HepG2 (cell line): ENCODE results near the gene ZNF326. TPM values are rescaled to one million over a fixed set of nuclear protein-coding genes. Genes with fewer than 3 reads are reported as not detected.

Experiments used
- ATAC-seq: fragments of 200-7000 bp; cut with Tn5 transposase; 3 replicates; pipeline ENCODE4 v1.9.1; 2020; ENCODE audit warnings: mild to moderate bottlenecking, moderate library complexity
- BruUV-seq: library from RNA; stranded (reverse); fragments of 400-500 nt; replicated peaks from 2 replicates; lab custom pipeline; 2021; lab: Mats Ljungman, UMichigan
- CTCF ChIA-PET: fragments of 300-600 bp; formaldehyde crosslinking; extraction: SDS; loops from one replicate; lab custom pipeline; 2021; ENCODE audit warnings: low total read pairs, inconsistent platforms, low intra/inter-chr PET ratio; lab: Yijun Ruan, JAX
- POLR2A ChIA-PET: fragments of 350-600 bp; sonication (Branson Sonifier 250); formaldehyde crosslinking; loops from one replicate; lab custom pipeline; 2020; ENCODE audit warnings: antibody characterized with exemption, inconsistent platforms; lab: Yijun Ruan, JAX
- DNase-seq: peaks from one replicate; pipeline ENCODE4 v3.0.0-alpha.2; 2015; ENCODE audit warnings: low spot score
- FAIRE-seq: peaks from 3 replicates; lab custom pipeline; 2011; peaks lifted over from hg19 to GRCh38; lab: Jason Lieb, UNC
- H2AFZ ChIP-seq: one replicate; pipeline ENCODE4 v1.6.1; 2011; ENCODE audit warnings: low read length, inconsistent platforms
- H3K27ac ChIP-seq: fragments of 300-600 bp; 3 replicates; pipeline ENCODE4 v1.8.0; 2011; ENCODE audit warnings: mixed run types, mild to moderate bottlenecking, mixed read lengths, low read length, inconsistent platforms; ENCODE audit not compliant: insufficient read depth; ENCODE audit errors: extremely low read length
- H3K27me3 ChIP-seq, 2 experiments: fragments of 200-600 bp in 1 of 2; 2 replicates in 1 of 2; 3 replicates in 1 of 2; pipeline versions ENCODE4 v1.6.0 to v1.8.0; 2011; ENCODE audit warnings: low read length in 2 of 2, mild to moderate bottlenecking in 2 of 2, moderate library complexity in 2 of 2, inconsistent platforms in 1 of 2; ENCODE audit not compliant: insufficient read depth in 2 of 2, control insufficient read depth in 1 of 2
- H3K36me3 ChIP-seq, 2 experiments: fragments of 200-600 bp in 1 of 2; replicated peaks in 1 of 2; 2 replicates in 1 of 2; 3 replicates in 1 of 2; pipeline versions ENCODE4 v1.5.1 to v1.8.0; 2011; ENCODE audit warnings: low read length in 2 of 2, inconsistent platforms in 1 of 2; ENCODE audit not compliant: insufficient read depth in 2 of 2, control insufficient read depth in 1 of 2
- H3K4me1 ChIP-seq: 2 replicates; pipeline ENCODE4 v1.5.1; 2012; ENCODE audit warnings: low read length, inconsistent platforms; ENCODE audit not compliant: insufficient read depth
- H3K4me2 ChIP-seq: 2 replicates; pipeline ENCODE4 v1.6.0; 2011; ENCODE audit warnings: low read depth, low read length, inconsistent platforms
- H3K4me3 ChIP-seq, 3 experiments: fragments of 200-600 bp in 1 of 3; sonication (generic), shearing (Covaris generic) in 1 of 3; replicated peaks in 1 of 3; 2 replicates each; pipeline ENCODE4 v1.5.1; 2011 to 2016; ENCODE audit warnings: low read length in 3 of 3, inconsistent platforms in 2 of 3, low read depth in 2 of 3, mild to moderate bottlenecking in 2 of 3, control low read depth in 1 of 3, mixed read lengths in 1 of 3; ENCODE audit not compliant: insufficient read depth in 1 of 3
- H3K79me2 ChIP-seq: one replicate; pipeline ENCODE4 v1.6.1; 2011; ENCODE audit warnings: low read length, inconsistent platforms; ENCODE audit not compliant: insufficient read depth
- H3K9ac ChIP-seq: 2 replicates; pipeline ENCODE4 v1.6.0; 2011; ENCODE audit warnings: mild to moderate bottlenecking, low read depth, low read length, inconsistent platforms; ENCODE audit not compliant: insufficient read depth
- H3K9me3 ChIP-seq: 2 replicates; pipeline ENCODE4 v1.5.1; 2012; ENCODE audit warnings: mild to moderate bottlenecking, low read length
- H4K20me1 ChIP-seq: 2 replicates; pipeline ENCODE4 v1.6.0; 2011; ENCODE audit warnings: inconsistent platforms, mild to moderate bottlenecking, low read length, moderate library complexity; ENCODE audit not compliant: insufficient read depth
- ARID5B ChIP-seq: IDR thresholded peaks from 2 replicates; pipeline ENCODE4 v1.4.0; 2020; ENCODE audit warnings: mild to moderate bottlenecking, missing genetic modification reagents
- BCL6 ChIP-seq: IDR thresholded peaks from 2 replicates; pipeline ENCODE4 v1.6.1; 2016; ENCODE audit warnings: missing genetic modification reagents, missing compliant biosample characterization
- CTCF ChIP-seq: sonication (generic); formaldehyde crosslinking; IDR thresholded peaks from 2 replicates; pipeline ENCODE4 v1.5.0; 2020; ENCODE audit warnings: mild to moderate bottlenecking, missing genetic modification reagents, moderate library complexity
- DDIT3 ChIP-seq: sonication (generic); formaldehyde crosslinking; IDR thresholded peaks from 2 replicates; pipeline ENCODE4 v1.4.0; 2020; ENCODE audit warnings: mild to moderate bottlenecking, missing genetic modification reagents
- NFE2 ChIP-seq: sonication (generic); formaldehyde crosslinking; IDR thresholded peaks from 2 replicates; pipeline ENCODE4 v1.4.0; 2020; ENCODE audit warnings: missing genetic modification reagents
- NFE2L2 ChIP-seq: fragments of 150-350 bp; IDR thresholded peaks from 2 replicates; pipeline ENCODE4 v1.6.1; 2014; ENCODE audit warnings: low read length
- RARA ChIP-seq: IDR thresholded peaks from 2 replicates; pipeline ENCODE4 v1.6.1; 2016; ENCODE audit warnings: missing genetic modification reagents, missing compliant biosample characterization
- STAG1 ChIP-seq: sonication (generic); formaldehyde crosslinking; IDR thresholded peaks from 2 replicates; pipeline ENCODE4 v1.4.0; 2020; ENCODE audit warnings: missing genetic modification reagents
- THAP8 ChIP-seq: sonication (generic); formaldehyde crosslinking; IDR thresholded peaks from 2 replicates; pipeline ENCODE4 v1.5.1; 2020; ENCODE audit warnings: missing genetic modification reagents, mild to moderate bottlenecking, borderline replicate concordance
- ZNF282 ChIP-seq: fragments of 450-650 bp; IDR thresholded peaks from 2 replicates; pipeline ENCODE4 v1.6.1; 2018; ENCODE audit not compliant: partially characterized antibody
- ZNF441 ChIP-seq: sonication (generic); formaldehyde crosslinking; IDR thresholded peaks from 2 replicates; pipeline ENCODE4 v1.7.0; 2021; ENCODE audit warnings: missing genetic modification reagents, borderline replicate concordance
- WGBS: methylation state at CpG from one replicate; pipeline ENCODE4 v1.1.6; 2017; ENCODE audit warnings: low lambda C conversion rate; 5-methylcytosine and 5-hydroxymethylcytosine counted together
- in situ Hi-C: cut with HindIII; loops from 2 replicates; pipeline ENCODE4 v1.10.0; 2017; ENCODE audit warnings: low pct_unique_long_range_greater_than_20kb; ENCODE audit not compliant: extremely low pct_ligation_motif_present
- intact Hi-C: fragments of 100-400 bp; cut with micrococcal nuclease; formaldehyde crosslinking; loops from one replicate; pipeline ENCODE4 v1.10.0; 2022; ENCODE audit not compliant: unreplicated experiment
- polyA plus RNA-seq, 8 experiments: library from polyadenylated mRNA; depleted of rRNA in 3 of 8; stranded (reverse) in 7 of 8; unstranded in 1 of 8; fragments of >200 nt; fragmentation: Illumina TruSeq in 4 of 8; extraction: Trizol in 4 of 8; gene quantifications; 2 replicates each; pipeline versions ENCODE4 v1.2.1 to v1.2.3, GENCODE V29; 2011 to 2016; ENCODE audit warnings: low read depth in 4 of 8, missing spikeins in 1 of 8, mixed read lengths in 1 of 8; ENCODE audit not compliant: insufficient read depth in 1 of 8
- total RNA-seq, 5 experiments: library from RNA; depleted of rRNA; stranded (reverse); fragments of >200 nt; fragmentation: Illumina TruSeq; extraction: Trizol; gene quantifications; 2 replicates each; pipeline ENCODE4 v1.2.3, GENCODE V29; 2016; ENCODE audit warnings: low read depth in 1 of 5

Gene ZNF326
- total and polyA plus RNA-seq, 2 of the 13 experiments (the other 11 are each of a cell fraction or from before 2014, with no cell fraction given), result 6.3 to 16.4 TPM

GRCh38 chr1:89986020-89986419, 8.9 kb upstream of the ZNF326 start:
- H4K20me1 ChIP-seq, result no peaks in the 10 kb centered on the region
- ChIA-PET CTCF (interaction anchor here (2.8 kb wide), 1 partner anchor 181 kb away, joined by 34 read pairs; no protein-coding TSS in a partner anchor), POLR2A (no interaction called here)
- in situ Hi-C loops, result no loop called here
- ATAC-seq (no peak), DNase-seq (no peak), FAIRE-seq (no peak)
- intact Hi-C loops, result loop anchor here (2.0 to 10.0 kb wide), 3 partner anchors 81 to 205 kb away; no protein-coding TSS in a partner anchor
- H3K4me2 ChIP-seq, result no peak overlapping the region
- no peaks in the 10 kb centered on the region for H3K79me2 ChIP-seq
- H3K36me3 ChIP-seq, result no peaks in the 10 kb centered on the region
- no peaks in the 10 kb centered on the region for H3K9me3 ChIP-seq
- BruUV-seq, result no TSS peak
- no peak overlapping the region for H2AFZ ChIP-seq
- no peak overlapping the region for H3K4me3 ChIP-seq
- H3K27me3 ChIP-seq, result no peaks in the 10 kb centered on the region
- H3K27ac ChIP-seq, result no peak overlapping the region
- no peak overlapping the region for H3K9ac ChIP-seq
- H3K4me1 ChIP-seq, result peaks cover 33% of the 10 kb centered on the region
- TF ChIP-seq ZNF441 (CRISPR knock-in tag) (no peak), NFE2L2 (no peak), NFE2 (CRISPR knock-in tag) (no peak), THAP8 (no peak), ZNF282 (no peak), DDIT3 (CRISPR knock-in tag) (no peak)
- TF ChIP-seq, all 625 proteins: peak for 0

- Histone ChIP-seq H3K79me2 (no peaks in the 10 kb centered on the region), H3K4me3 (no peak overlapping the region), H3K4me1 (peaks cover 36% of the 10 kb centered on the region), H4K20me1 (no peaks in the 10 kb centered on the region), H3K27me3 (no peaks in the 10 kb centered on the region), H3K27ac (no peak overlapping the region), H3K9me3 (no peaks in the 10 kb centered on the region), H3K9ac (no peak overlapping the region), H3K36me3 (no peaks in the 10 kb centered on the region), H3K4me2 (no peak overlapping the region), H2AFZ (no peak overlapping the region)
- ChIA-PET CTCF (interaction anchor here (1.4 to 2.8 kb wide), 2 partner anchors 144 to 182 kb away, joined by 9 to 34 read pairs; no protein-coding TSS in a partner anchor), POLR2A (no interaction called here)
- FAIRE-seq (peak; percentile 93), ATAC-seq (peak; percentile 72), DNase-seq (peak; percentile 62)
- BruUV-seq, result no TSS peak
- 5% methylated on average over 3 of the region's 3 CpGs for WGBS
- in situ Hi-C loops (no loop called here), intact Hi-C loops (loop anchor here (1.0 to 10.0 kb wide), 5 partner anchors 82 to 206 kb away; partner anchors contain the start of gene LRRC8D)
- peak; percentile 87 for TF ChIP-seq CTCF (CRISPR knock-in tag)
- TF ChIP-seq BCL6 (CRISPR knock-in tag), result 0 out of 2 replicates have a peak, but pooled peaks have one; percentile 11
- peak; percentile 42; the same call in 1 of the 2 replicates for TF ChIP-seq ARID5B (CRISPR knock-in tag)
- TF ChIP-seq STAG1 (CRISPR knock-in tag), result peak; percentile 94
- TF ChIP-seq RARA (CRISPR knock-in tag), result no peak
Measured at GRCh38 chr1:89987159-89987819, 7.6 kb upstream of the ZNF326 start.
